SW480 (cell line): ENCODE results near the gene THY1.
A peak's percentile ranks its signal among the peaks of the same experiment; 100 is the strongest.
"Not testable (repeated sequence)": the region's sequence is repeated elsewhere in the genome, so short reads cannot be mapped to it uniquely, and the experiment has no call there.

Experiments
- DNase-seq: peaks from one replicate; pipeline ENCODE4 v3.0.0-alpha.2; 2016; ENCODE audit warnings: low spot score

The THY1 gene

GRCh38 chr11:119445379-119445778 lies 22.4 kb upstream of the THY1 start:
- DNase-seq = no peak

- no peak for DNase-seq
These were observed 18.9 kb upstream of the THY1 start for GRCh38 chr11:119441898-119442243.

GRCh38 chr11:119438599-119438998 lies 15.6 kb upstream of the THY1 start:
- no peak for DNase-seq

GRCh38 chr11:119437521-119437920 lies 14.5 kb upstream of the THY1 start:
- DNase-seq = not testable (repeated sequence)

- no peak for DNase-seq
These were observed 13.7 kb upstream of the THY1 start for GRCh38 chr11:119436711-119437110.

- DNase-seq = no peak
These were observed 13.1 kb upstream of the THY1 start for GRCh38 chr11:119436093-119436492.

- no peak for DNase-seq
These were observed 11.8 kb upstream of the THY1 start for GRCh38 chr11:119434591-119435330.

- peak; percentile 24 for DNase-seq
These were observed 10.4 kb upstream of the THY1 start for GRCh38 chr11:119433358-119433725.

GRCh38 chr11:119432484-119433357 lies 9.7 kb upstream of the THY1 start:
- DNase-seq = peak; percentile 36

GRCh38 chr11:119431523-119431922 lies 8.6 kb upstream of the THY1 start:
- no peak for DNase-seq

GRCh38 chr11:119427279-119427678 lies 4.3 kb upstream of the THY1 start:
- DNase-seq = peak; percentile 19

GRCh38 chr11:119426142-119426541 lies 3.2 kb upstream of the THY1 start:
- DNase-seq = no peak

GRCh38 chr11:119424775-119425174 lies 1.8 kb upstream of the THY1 start:
- DNase-seq = no peak

- DNase-seq = no peak
These were observed 1.3 kb upstream of the THY1 start for GRCh38 chr11:119424276-119424675.

GRCh38 chr11:119423509-119424254 lies 710 bp upstream of the THY1 start:
- DNase-seq = no peak

GRCh38 chr11:119421941-119422808 lies 797 bp downstream of the THY1 start:
- peak; percentile 10 for DNase-seq

- DNase-seq = no peak
These were observed 1.6 kb downstream of the THY1 start for GRCh38 chr11:119421351-119421750.

GRCh38 chr11:119420631-119421030 lies 2.3 kb downstream of the THY1 start:
- DNase-seq = no peak

- no peak for DNase-seq
These were observed 3.0 kb downstream of the THY1 start for GRCh38 chr11:119419834-119420492.

- no peak for DNase-seq
These were observed 3.7 kb downstream of the THY1 start for GRCh38 chr11:119419246-119419645.

- no peak for DNase-seq
These were observed 4.2 kb downstream of the THY1 start for GRCh38 chr11:119418759-119419158.
